DND-41 (cell line): ENCODE results near the gene LCN9.

Source experiments
- ATAC-seq: fragments of 200-7000 bp; cut with Tn5 transposase; 3 replicates; pipeline ENCODE4 v1.9.1; 2021; ENCODE audit warnings: low read depth; ENCODE audit not compliant: insufficient read depth
- DNase-seq: peaks from one replicate; pipeline ENCODE4 v3.0.0-alpha.2; 2020
- H2AFZ ChIP-seq: 2 replicates; pipeline ENCODE4 v1.6.0; 2012; ENCODE audit warnings: low read depth, low read length
- H3K27ac ChIP-seq: 2 replicates; pipeline ENCODE4 v1.5.1; 2012; ENCODE audit warnings: low read length, inconsistent platforms
- H3K27me3 ChIP-seq: fragments of 200-600 bp; sonication (generic); 2 replicates; pipeline ENCODE4 v1.6.0; 2012; ENCODE audit warnings: low read length, mild to moderate bottlenecking, inconsistent platforms; ENCODE audit not compliant: insufficient read depth, poor library complexity
- H3K36me3 ChIP-seq: 2 replicates; pipeline ENCODE4 v1.5.1; 2012; ENCODE audit warnings: low read length, inconsistent platforms; ENCODE audit not compliant: insufficient read depth
- H3K4me1 ChIP-seq: 2 replicates; pipeline ENCODE4 v1.5.1; 2012; ENCODE audit warnings: mild to moderate bottlenecking, low read length; ENCODE audit not compliant: insufficient read depth
- H3K4me2 ChIP-seq: 2 replicates; pipeline ENCODE4 v1.6.0; 2012; ENCODE audit warnings: mild to moderate bottlenecking, moderate library complexity, low read length, inconsistent platforms; ENCODE audit not compliant: insufficient read depth
- H3K4me3 ChIP-seq, 2 experiments: fragments of 200-600 bp in 1 of 2; shearing (Covaris generic) in 1 of 2; 2 replicates each; pipeline ENCODE4 v1.5.1; 2012 to 2016; ENCODE audit warnings: inconsistent platforms in 2 of 2, low read length in 2 of 2, mild to moderate bottlenecking in 2 of 2, low read depth in 1 of 2, moderate library complexity in 1 of 2
- H3K79me2 ChIP-seq: 2 replicates; pipeline ENCODE4 v1.6.0; 2012; ENCODE audit warnings: low read length, inconsistent platforms; ENCODE audit not compliant: insufficient read depth
- H3K9ac ChIP-seq: 2 replicates; pipeline ENCODE4 v1.6.0; 2012; ENCODE audit warnings: low read depth, mild to moderate bottlenecking, inconsistent platforms, low read length, moderate library complexity
- H3K9me3 ChIP-seq: 2 replicates; pipeline ENCODE4 v1.5.1; 2012; ENCODE audit warnings: low read length, moderate library complexity, mild to moderate bottlenecking, inconsistent platforms; ENCODE audit not compliant: insufficient read depth, severe bottlenecking
- H4K20me1 ChIP-seq: 2 replicates; pipeline ENCODE4 v1.6.0; 2012; ENCODE audit warnings: low read length; ENCODE audit not compliant: insufficient read depth
- EZH2 ChIP-seq: IDR thresholded peaks from 3 replicates; pipeline ENCODE4 v1.6.1; 2012; ENCODE audit warnings: borderline replicate concordance, low read depth, mild to moderate bottlenecking, moderate library complexity, low read length, inconsistent platforms; ENCODE audit not compliant: severe bottlenecking
- TF ChIP-seq, protein P1 (sequence below): IDR thresholded peaks from 2 replicates; pipeline ENCODE4 v1.5.1; 2012; ENCODE audit warnings: borderline replicate concordance, low read length, moderate library complexity, mild to moderate bottlenecking; ENCODE audit not compliant: poor library complexity, severe bottlenecking; ENCODE audit errors: extremely low read depth

The LCN9 gene

GRCh38 chr9:135715056-135715595 is 52.0 kb downstream of the LCN9 start:
- Histone ChIP-seq H3K9ac (no peak overlapping the region), H3K9me3 (no peaks in the 10 kb centered on the region), H3K4me1 (no peaks in the 10 kb centered on the region), H3K4me2 (no peak overlapping the region), H2AFZ (no peak overlapping the region), H3K4me3 (no peak overlapping the region), H4K20me1 (peaks cover 5% of the 10 kb centered on the region; the same call in 1 of the 2 replicates), H3K27me3 (no peaks in the 10 kb centered on the region), H3K36me3 (no peaks in the 10 kb centered on the region), H3K79me2 (no peaks in the 10 kb centered on the region), H3K27ac (no peak overlapping the region)
- TF ChIP-seq EZH2: no peak
- TF ChIP-seq, protein P1, sequence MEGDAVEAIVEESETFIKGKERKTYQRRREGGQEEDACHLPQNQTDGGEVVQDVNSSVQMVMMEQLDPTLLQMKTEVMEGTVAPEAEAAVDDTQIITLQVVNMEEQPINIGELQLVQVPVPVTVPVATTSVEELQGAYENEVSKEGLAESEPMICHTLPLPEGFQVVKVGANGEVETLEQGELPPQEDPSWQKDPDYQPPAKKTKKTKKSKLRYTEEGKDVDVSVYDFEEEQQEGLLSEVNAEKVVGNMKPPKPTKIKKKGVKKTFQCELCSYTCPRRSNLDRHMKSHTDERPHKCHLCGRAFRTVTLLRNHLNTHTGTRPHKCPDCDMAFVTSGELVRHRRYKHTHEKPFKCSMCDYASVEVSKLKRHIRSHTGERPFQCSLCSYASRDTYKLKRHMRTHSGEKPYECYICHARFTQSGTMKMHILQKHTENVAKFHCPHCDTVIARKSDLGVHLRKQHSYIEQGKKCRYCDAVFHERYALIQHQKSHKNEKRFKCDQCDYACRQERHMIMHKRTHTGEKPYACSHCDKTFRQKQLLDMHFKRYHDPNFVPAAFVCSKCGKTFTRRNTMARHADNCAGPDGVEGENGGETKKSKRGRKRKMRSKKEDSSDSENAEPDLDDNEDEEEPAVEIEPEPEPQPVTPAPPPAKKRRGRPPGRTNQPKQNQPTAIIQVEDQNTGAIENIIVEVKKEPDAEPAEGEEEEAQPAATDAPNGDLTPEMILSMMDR: no peak
- DNase-seq (no peak), ATAC-seq (no peak)

DNA sequence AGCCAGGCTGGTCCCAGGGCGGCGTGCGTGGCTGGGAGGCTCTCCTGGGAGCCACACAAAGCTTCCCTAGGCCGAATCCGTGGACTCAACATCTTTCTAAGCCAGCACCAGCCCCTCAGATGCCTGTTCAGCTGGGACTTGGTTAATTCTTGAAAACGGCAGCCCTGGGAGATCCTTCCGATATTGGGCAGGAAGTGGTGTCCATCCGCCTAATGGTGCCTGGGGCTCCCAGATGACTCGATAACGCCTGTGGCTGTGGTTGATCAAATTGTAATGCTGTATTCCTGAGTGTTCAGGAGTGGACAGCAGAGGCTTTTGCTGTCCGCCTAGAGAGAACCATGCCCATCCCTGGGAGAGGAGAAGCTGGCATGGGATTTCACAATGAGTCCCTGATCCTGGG is 52.9 kb downstream of the LCN9 start:
- no peak overlapping the region for H3K4me2 ChIP-seq
- no peak overlapping the region for H2AFZ ChIP-seq
- no peaks in the 10 kb centered on the region for H3K36me3 ChIP-seq
- no peak overlapping the region for H3K27ac ChIP-seq
- H4K20me1 ChIP-seq: peaks cover 5% of the 10 kb centered on the region; the same call in 1 of the 2 replicates
- no peaks in the 10 kb centered on the region for H3K27me3 ChIP-seq
- H3K9ac ChIP-seq: no peak overlapping the region
- ATAC-seq (no peak), DNase-seq (no peak)
- no peak for TF ChIP-seq EZH2
- no peak overlapping the region for H3K4me3 ChIP-seq
- H3K9me3 ChIP-seq: no peaks in the 10 kb centered on the region
- H3K79me2 ChIP-seq: no peaks in the 10 kb centered on the region
- no peaks in the 10 kb centered on the region for H3K4me1 ChIP-seq
